Prostate gland (tissue), 2 donors: ENCODE data around the gene IFI35. TPM values are rescaled to one million over a fixed set of nuclear protein-coding genes. Genes with fewer than 3 reads are reported as not detected.

Experiments used
- DNase-seq: peaks from one replicate; pipeline ENCODE4 v3.0.0-alpha.2; 2019; ENCODE audit warnings: low spot score
- H3K27ac ChIP-seq, 2 donors: fragments of 200-600 bp; sonication (generic); 2 replicates each; pipeline ENCODE4 v1.5.1; 2017 to 2019
- H3K27me3 ChIP-seq: fragments of 200-600 bp; sonication (generic); replicated peaks from 2 replicates; pipeline ENCODE4 v1.5.1; 2019; ENCODE audit not compliant: insufficient read depth
- H3K36me3 ChIP-seq, 2 donors: fragments of 200-600 bp; sonication (generic); 1 replicate in 1 of 2; 2 replicates in 1 of 2; pipeline versions ENCODE4 v1.5.1 to v1.8.1; 2017 to 2019
- H3K4me1 ChIP-seq: fragments of 200-600 bp; sonication (generic); replicated peaks from 2 replicates; pipeline ENCODE4 v1.5.1; 2019
- H3K4me3 ChIP-seq, 2 donors: fragments of 200-600 bp; sonication (generic); 2 replicates each; pipeline ENCODE4 v1.5.1; 2017 to 2019
- H3K9me3 ChIP-seq: fragments of 200-600 bp; sonication (generic); 2 replicates; pipeline ENCODE4 v1.5.1; 2017
- POLR2A ChIP-seq: fragments of 450-650 bp; IDR thresholded peaks from one replicate; pipeline ENCODE4 v1.6.1; 2016; ENCODE audit warnings: antibody characterized with exemption, mild to moderate bottlenecking
- POLR2AphosphoS5 ChIP-seq: sonication (generic); formaldehyde crosslinking; IDR thresholded peaks from one replicate; pipeline ENCODE4 v1.6.1; 2017; ENCODE audit warnings: antibody characterized with exemption
- WGBS: methylation state at CpG from one replicate; pipeline ENCODE4 v1.1.5; 2018; 5-methylcytosine and 5-hydroxymethylcytosine counted together
- intact Hi-C: fragments of 100-400 bp; cut with DNase I; formaldehyde crosslinking; loops from one replicate; pipeline ENCODE4 v1.14.2; 2022
- total RNA-seq, 2 donors: library from RNA; depleted of rRNA; stranded (reverse); fragments of >200 nt; gene quantifications; one replicate each; pipeline ENCODE4 v1.1.0, GENCODE V29; 2016
- TF ChIP-seq, protein P1 (sequence below), 4 experiments: fragments of 200-600 bp in 2 of 4; fragments of 450-650 bp in 2 of 4; sonication (generic) in 2 of 4; IDR thresholded peaks; 1 replicate in 3 of 4; 2 replicates in 1 of 4; pipeline ENCODE4 v1.5.1; 2016 to 2019; ENCODE audit warnings: antibody characterized with exemption in 4 of 4, mild to moderate bottlenecking in 2 of 4, moderate library complexity in 2 of 4

The IFI35 gene
- total RNA-seq, 2 donors from 2014 or later = 35.6 to 40.1 TPM

DNA sequence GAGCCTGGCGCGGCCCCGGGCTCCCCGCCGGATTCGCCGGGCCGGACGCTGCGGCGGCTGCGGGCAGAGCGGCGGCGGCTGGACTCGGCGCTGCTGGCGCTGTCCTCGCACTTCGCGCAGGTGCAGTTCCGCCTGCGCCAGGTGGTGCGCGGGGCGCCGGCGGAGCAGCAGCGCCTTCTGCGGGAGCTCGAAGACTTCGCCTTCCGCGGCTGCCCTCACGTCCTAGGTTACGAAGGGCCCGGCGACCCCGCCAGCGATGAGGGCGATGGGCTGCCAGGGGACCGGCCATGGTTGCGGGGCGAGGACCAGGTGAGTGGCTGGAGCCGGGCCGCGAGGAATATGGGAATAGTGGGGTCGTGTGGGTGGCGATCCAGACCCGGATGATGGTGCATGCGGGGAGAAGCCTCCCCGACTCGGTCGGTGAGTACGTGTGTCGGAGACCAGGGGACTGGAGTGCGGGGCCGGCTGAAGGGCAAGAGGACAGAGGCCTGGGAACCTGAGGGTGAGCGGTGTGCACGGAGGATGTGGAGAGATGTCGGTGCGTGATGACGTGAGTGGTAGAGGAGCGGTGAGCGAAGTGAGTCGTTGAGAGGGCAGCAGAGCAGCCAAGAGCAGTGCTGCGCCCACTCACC lies 25.7 kb upstream of the IFI35 start:
- TF ChIP-seq POLR2A (peak; percentile 18), POLR2AphosphoS5 (peak; percentile 22)
- TF ChIP-seq, protein P1, sequence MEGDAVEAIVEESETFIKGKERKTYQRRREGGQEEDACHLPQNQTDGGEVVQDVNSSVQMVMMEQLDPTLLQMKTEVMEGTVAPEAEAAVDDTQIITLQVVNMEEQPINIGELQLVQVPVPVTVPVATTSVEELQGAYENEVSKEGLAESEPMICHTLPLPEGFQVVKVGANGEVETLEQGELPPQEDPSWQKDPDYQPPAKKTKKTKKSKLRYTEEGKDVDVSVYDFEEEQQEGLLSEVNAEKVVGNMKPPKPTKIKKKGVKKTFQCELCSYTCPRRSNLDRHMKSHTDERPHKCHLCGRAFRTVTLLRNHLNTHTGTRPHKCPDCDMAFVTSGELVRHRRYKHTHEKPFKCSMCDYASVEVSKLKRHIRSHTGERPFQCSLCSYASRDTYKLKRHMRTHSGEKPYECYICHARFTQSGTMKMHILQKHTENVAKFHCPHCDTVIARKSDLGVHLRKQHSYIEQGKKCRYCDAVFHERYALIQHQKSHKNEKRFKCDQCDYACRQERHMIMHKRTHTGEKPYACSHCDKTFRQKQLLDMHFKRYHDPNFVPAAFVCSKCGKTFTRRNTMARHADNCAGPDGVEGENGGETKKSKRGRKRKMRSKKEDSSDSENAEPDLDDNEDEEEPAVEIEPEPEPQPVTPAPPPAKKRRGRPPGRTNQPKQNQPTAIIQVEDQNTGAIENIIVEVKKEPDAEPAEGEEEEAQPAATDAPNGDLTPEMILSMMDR (IDR thresholded peaks at IDR 0.05) = peak in 2 of 4 experiments; percentile 37 to 42

DNA sequence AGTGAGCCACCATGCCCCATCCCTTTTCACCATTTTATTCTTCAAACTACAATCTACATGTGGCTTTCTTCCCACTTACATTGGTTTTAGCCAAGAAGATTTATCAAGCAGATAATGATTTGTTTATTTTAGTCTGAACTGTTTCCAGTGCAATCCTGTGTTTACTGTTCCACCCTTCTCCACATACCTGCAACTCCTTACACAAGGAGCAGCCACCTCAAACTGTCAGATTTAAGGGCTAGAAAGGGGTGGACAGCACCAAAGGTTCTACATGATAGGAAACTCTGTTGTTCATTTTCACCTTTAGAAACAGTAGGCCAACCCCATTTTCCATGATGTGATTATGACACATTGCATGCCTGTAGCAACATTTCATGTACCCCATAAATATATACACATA lies 24.3 kb upstream of the IFI35 start:
- Histone ChIP-seq H3K4me3 (no peak overlapping the region), H3K9me3 (no peaks in the 10 kb centered on the region), H3K36me3 (no peaks in the 10 kb centered on the region), H3K27me3 (no peaks in the 10 kb centered on the region), H3K27ac (peak overlapping the region; percentile 88 to 95), H3K4me1 (peaks cover 7% of the 10 kb centered on the region)
- DNase-seq = peak; percentile 53
- intact Hi-C loops = no loop called here
- TF ChIP-seq POLR2AphosphoS5 = peak; percentile 85
- TF ChIP-seq, protein P1 (IDR thresholded peaks at IDR 0.05) = no peak

More for the DNA sequence above, 25.7 kb upstream of the IFI35 start:
- no peaks in the 10 kb centered on the region for H3K36me3 ChIP-seq
- under 1% methylated on average over 67 of the region's 67 CpGs for WGBS
- H3K27ac ChIP-seq = peak overlapping the region; percentile 88 to 95
- H3K4me1 ChIP-seq = peaks cover 5% of the 10 kb centered on the region
- intact Hi-C loops = loop anchor here (2.0 kb wide), 1 partner anchor 18 kb away; the partner anchor contains the start of gene RPL27
- no peaks in the 10 kb centered on the region for H3K27me3 ChIP-seq
- peak; percentile 50 for DNase-seq
- H3K4me3 ChIP-seq = peak overlapping the region; percentile 72 to 93
- no peaks in the 10 kb centered on the region for H3K9me3 ChIP-seq

DNA sequence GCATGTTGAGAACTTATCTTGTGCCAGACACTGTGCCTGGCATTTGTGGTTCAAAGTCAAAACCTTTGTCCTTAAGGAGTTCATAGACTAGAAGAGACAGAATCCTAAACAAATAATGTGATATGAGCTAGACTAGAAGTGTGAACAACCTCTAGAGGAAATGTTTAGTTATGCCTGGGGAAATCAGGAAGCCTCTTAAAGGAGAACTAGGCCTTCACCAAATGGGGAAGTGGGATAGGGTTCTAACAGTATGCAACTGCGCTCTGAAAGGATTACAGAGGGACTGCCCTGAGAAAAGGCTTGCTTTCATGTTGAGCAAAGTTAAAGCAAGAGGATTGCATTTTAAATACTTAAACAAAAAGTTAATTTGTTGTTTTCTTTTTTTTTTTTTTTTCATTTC lies 21.4 kb upstream of the IFI35 start:
- 0% methylated on average over 1 of the region's 1 CpG for WGBS
- peak overlapping the region; percentile 61 to 95 for H3K27ac ChIP-seq
- no peak overlapping the region for H3K4me3 ChIP-seq
- no peaks in the 10 kb centered on the region for H3K27me3 ChIP-seq
- intact Hi-C loops = no loop called here
- TF ChIP-seq POLR2A (no peak), POLR2AphosphoS5 (no peak)
- TF ChIP-seq, protein P1 (IDR thresholded peaks at IDR 0.05) = no peak
- peaks cover 0 to 11% of the 10 kb centered on the region in 2 donors for H3K36me3 ChIP-seq
- H3K4me1 ChIP-seq = peaks cover 16% of the 10 kb centered on the region
- H3K9me3 ChIP-seq = no peaks in the 10 kb centered on the region
- no peak for DNase-seq

DNA sequence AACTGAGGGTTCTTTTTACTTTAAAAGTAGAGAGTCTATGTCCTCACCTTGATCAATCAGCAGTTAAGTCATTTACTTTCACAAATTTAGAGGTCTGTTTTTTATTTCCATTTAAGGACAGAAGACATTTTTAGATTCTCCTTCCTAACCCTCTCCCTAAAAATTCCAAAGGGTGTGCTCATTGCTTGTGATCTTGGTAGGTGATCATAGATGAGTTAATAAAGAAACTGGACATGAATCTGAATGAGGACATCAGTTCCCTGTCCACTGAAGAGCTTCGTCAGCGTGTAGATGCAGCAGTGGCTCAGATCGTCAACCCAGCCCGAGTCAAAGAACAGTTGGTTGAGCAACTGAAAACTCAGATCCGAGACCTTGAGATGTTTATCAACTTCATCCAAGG lies 17.4 kb upstream of the IFI35 start:
- Histone ChIP-seq H3K4me1 (peaks cover 16% of the 10 kb centered on the region), H3K27ac (peak overlapping the region; percentile 50 to 95), H3K9me3 (no peaks in the 10 kb centered on the region), H3K36me3 (peaks cover 13 to 29% of the 10 kb centered on the region in 2 donors), H3K4me3 (no peak overlapping the region), H3K27me3 (no peaks in the 10 kb centered on the region)
- WGBS = 92% methylated on average over 5 of the region's 5 CpGs
- intact Hi-C loops = no loop called here
- no peak for DNase-seq
- TF ChIP-seq POLR2AphosphoS5 = no peak
- TF ChIP-seq, protein P1 (IDR thresholded peaks at IDR 0.05) = no peak
- no peak for TF ChIP-seq POLR2A
